Ovary (tissue), 9 donors: ENCODE measurements around the gene GPC1. TPM values are rescaled to one million over a fixed set of nuclear protein-coding genes. Genes with fewer than 3 reads are reported as not detected.

Experiments
- DNase-seq, 5 donors: peaks; one replicate each; pipeline ENCODE4 v3.0.0-alpha.2; 2019 to 2020
- H3K27ac ChIP-seq, 2 donors: fragments of 200-600 bp; one replicate each; pipeline versions ENCODE4 v1.5.1 to v1.8.0; 2019 to 2022
- H3K27me3 ChIP-seq: fragments of 200-600 bp; one replicate; pipeline ENCODE4 v1.8.0; 2022
- H3K36me3 ChIP-seq: fragments of 200-600 bp; sonication (generic); one replicate; pipeline ENCODE4 v1.5.1; 2019
- H3K4me1 ChIP-seq: one replicate; pipeline ENCODE4 v1.8.1; 2013; ENCODE audit warnings: mild to moderate bottlenecking, moderate library complexity; ENCODE audit not compliant: insufficient read depth
- H3K4me3 ChIP-seq: fragments of 200-600 bp; sonication (generic); one replicate; pipeline ENCODE4 v1.5.1; 2017
- H3K9me3 ChIP-seq, 2 donors: fragments of 200-600 bp in 1 of 2; sonication (generic) in 1 of 2; one replicate each; pipeline versions ENCODE4 v1.5.1 to v1.8.1; 2013 to 2019; ENCODE audit warnings: mild to moderate bottlenecking in 1 of 2, moderate library complexity in 1 of 2
- EP300 ChIP-seq: sonication (generic); formaldehyde crosslinking; IDR thresholded peaks from one replicate; pipeline ENCODE4 v1.6.1; 2017; ENCODE audit warnings: antibody characterized with exemption
- POLR2A ChIP-seq: fragments of 450-650 bp; IDR thresholded peaks from one replicate; pipeline ENCODE4 v1.6.1; 2017; ENCODE audit warnings: antibody characterized with exemption, mild to moderate bottlenecking, moderate library complexity
- WGBS, 3 donors: extraction: QIAGEN DNeasy Blood & Tissue Kit in 1 of 3; methylation state at CpG; one replicate each; pipeline versions ENCODE4 v1.1.5 to v1.1.7; 2013 to 2017; 5-methylcytosine and 5-hydroxymethylcytosine counted together
- intact Hi-C, 4 donors: fragments of 100-400 bp; cut with DNase I; formaldehyde crosslinking; loops; one replicate each; pipeline versions ENCODE4 v1.11.0 to v1.15.1; 2022 to 2023
- polyA plus RNA-seq, 2 donors: library from polyadenylated mRNA; stranded (reverse); fragments of 200-250 nt in 1 of 2; fragments of 350-450 nt in 1 of 2; fragmentation: Illumina TruSeq in 1 of 2; extraction: RNeasy Lipid Tissue Mini Kit (QIAGEN cat#74804) in 1 of 2; gene quantifications; one replicate each; pipeline ENCODE4 v1.2.3, GENCODE V29; 2013 to 2014
- total RNA-seq, 7 donors: library from RNA; depleted of rRNA in 2 of 7; stranded (reverse); fragments of >200 nt in 2 of 7; fragmentation: NEBNext Ultra II Directional in 3 of 7; extraction: Animal tissue kit (Norgen Biotek cat#: 25700) in 3 of 7; gene quantifications; one replicate each; pipeline versions ENCODE4 v1.1.0 to v1.2.4, GENCODE V29; 2016 to 2023
- TF ChIP-seq, protein P1 (sequence below), 3 donors: fragments of 450-650 bp in 2 of 3; fragments of 200-600 bp in 1 of 3; IDR thresholded peaks; one replicate each; pipeline versions ENCODE4 v1.5.1 to v1.8.0; 2016 to 2022; ENCODE audit warnings: antibody characterized with exemption in 3 of 3, mild to moderate bottlenecking in 1 of 3
- donor health status: DM: no; HTN: no; CAD: no; lungs with moderate emphysema.
- donor health status: DM: no; HTN: no; CAD: no.
- donor health status: Bipolar disorder and iron deficiency.
- donor health status: DM: yes; HTN: yes; CAD: no.
- donor health status: DM: no; HTN: no; CAD: no.
- donor health status: DM: yes; HTN: yes; CAD: no.

Gene GPC1
- total and polyA plus RNA-seq, 9 donors, result 2.9 to 149 (median 71.4) TPM

DNA sequence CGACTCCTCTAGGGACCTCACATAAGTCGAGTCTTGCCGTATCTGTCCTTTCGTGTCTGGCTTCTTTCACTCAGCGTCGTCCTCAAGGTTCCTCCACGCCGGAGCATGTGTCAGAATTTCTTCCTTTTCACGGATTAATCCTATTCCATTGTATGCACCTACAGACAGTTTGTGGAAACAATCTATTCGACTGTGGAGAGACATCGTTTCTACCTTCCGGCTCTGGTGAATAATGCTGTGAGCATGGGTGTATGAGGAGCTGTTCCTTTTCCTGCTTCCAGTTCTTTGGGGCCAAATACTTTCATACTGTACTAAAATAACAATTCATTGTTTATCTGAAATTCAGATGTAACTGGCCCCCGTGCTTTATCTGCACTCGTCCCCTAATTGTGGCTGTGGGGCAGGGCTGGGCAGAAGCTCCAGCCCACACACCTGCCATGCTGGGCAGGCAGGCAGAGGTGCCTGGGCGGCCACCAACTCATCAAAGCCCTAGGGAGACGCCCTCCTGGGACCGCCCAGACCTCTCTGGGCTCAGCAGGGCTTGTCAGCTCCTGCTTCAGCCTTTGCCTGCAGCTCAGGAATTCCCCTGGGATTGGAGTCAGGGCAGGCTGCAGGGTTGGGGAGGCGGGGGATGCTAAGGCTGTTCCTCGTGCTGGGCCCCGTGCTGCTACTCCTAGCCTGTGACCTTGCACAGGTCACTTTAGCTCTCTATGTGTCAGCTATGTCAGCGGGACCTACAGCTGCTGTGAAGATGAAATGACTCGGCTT, 14.5 kb downstream of the GPC1 start:
- DNase-seq, result no peak
- H3K27ac ChIP-seq, result no peak overlapping the region
- no peak overlapping the region for H3K4me3 ChIP-seq
- WGBS, 3 donors, result 69 to 74% (median 72%) methylated on average over 19 to 22 of the region's 22 CpGs
- H3K4me1 ChIP-seq, result peaks cover 8% of the 10 kb centered on the region
- intact Hi-C loops, result no loop called here
- H3K9me3 ChIP-seq, result no peaks in the 10 kb centered on the region
- TF ChIP-seq POLR2A (no peak), EP300 (no peak)
- TF ChIP-seq, protein P1, sequence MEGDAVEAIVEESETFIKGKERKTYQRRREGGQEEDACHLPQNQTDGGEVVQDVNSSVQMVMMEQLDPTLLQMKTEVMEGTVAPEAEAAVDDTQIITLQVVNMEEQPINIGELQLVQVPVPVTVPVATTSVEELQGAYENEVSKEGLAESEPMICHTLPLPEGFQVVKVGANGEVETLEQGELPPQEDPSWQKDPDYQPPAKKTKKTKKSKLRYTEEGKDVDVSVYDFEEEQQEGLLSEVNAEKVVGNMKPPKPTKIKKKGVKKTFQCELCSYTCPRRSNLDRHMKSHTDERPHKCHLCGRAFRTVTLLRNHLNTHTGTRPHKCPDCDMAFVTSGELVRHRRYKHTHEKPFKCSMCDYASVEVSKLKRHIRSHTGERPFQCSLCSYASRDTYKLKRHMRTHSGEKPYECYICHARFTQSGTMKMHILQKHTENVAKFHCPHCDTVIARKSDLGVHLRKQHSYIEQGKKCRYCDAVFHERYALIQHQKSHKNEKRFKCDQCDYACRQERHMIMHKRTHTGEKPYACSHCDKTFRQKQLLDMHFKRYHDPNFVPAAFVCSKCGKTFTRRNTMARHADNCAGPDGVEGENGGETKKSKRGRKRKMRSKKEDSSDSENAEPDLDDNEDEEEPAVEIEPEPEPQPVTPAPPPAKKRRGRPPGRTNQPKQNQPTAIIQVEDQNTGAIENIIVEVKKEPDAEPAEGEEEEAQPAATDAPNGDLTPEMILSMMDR (IDR thresholded peaks at IDR 0.05), result no peak
- H3K27me3 ChIP-seq, result no peaks in the 10 kb centered on the region
- no peaks in the 10 kb centered on the region for H3K36me3 ChIP-seq

DNA sequence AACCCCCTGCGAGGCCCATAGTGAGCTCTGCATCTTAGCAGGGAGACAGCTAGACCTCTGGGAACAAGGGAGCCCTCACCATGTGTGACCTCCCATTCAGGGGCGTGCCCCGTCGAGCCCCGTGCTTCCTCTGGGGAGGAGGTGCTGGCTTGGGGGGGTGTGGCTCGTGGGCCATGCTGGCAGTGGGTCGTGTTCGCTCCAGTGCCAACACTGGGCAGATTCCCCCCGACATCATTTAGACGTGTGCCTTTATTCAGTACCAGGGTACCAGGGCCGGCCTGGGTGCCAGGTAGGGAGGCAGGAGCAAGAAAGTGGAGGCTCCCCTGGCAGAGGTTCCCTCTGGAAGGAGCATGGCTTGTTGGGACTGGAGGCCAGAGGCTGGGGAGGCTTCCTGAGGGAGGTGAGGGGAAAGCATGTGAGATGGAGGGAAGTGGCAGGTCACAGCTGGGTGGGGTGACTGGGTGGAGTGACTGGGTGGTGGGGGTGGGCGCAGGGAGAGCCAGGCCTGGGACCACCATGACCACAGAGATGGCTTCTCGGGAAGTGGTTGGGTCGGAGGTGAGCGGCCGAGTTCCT, 15.2 kb downstream of the GPC1 start:
- TF ChIP-seq EP300, result no peak
- no peak for TF ChIP-seq POLR2A
- TF ChIP-seq, protein P1 (IDR thresholded peaks at IDR 0.05), result no peak
- Histone ChIP-seq H3K4me1 (peaks cover 14% of the 10 kb centered on the region), H3K27ac (no peak overlapping the region), H3K27me3 (no peaks in the 10 kb centered on the region), H3K36me3 (no peaks in the 10 kb centered on the region), H3K4me3 (no peak overlapping the region), H3K9me3 (no peaks in the 10 kb centered on the region)
- intact Hi-C loops, result no loop called here
- peak in 2 of 5 donors; percentile 17 to 28 for DNase-seq
- 84 to 86% (median 85%) methylated on average over 16 of the region's 16 CpGs for WGBS, 3 donors

DNA sequence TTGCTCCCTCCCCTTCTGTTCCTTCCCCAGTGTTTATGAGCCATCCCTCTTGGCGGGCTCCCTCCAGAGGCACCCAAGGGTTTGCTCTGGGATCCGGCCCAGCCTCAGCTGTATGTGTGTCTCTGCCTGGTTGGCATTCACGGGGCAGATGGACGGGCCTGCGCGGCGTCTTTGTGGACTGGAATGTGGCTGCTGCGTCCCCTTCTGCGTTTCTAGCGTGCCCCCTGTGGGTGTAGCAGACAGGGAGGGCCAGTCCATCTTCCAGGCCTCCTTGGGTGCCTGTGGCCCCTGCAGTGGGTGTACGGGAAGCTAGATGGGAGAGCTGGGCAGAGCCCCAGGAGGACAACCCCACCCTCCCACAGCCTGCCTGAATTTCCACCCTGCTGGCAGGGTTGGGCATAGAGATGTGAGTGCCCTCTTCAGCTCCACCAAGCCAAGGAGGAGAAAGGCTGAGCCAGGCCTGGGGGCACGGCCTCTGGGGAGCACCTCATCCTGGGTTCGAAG, 15.7 kb downstream of the GPC1 start:
- H3K4me3 ChIP-seq, result no peak overlapping the region
- H3K36me3 ChIP-seq, result no peaks in the 10 kb centered on the region
- TF ChIP-seq POLR2A (no peak), EP300 (no peak)
- TF ChIP-seq, protein P1 (IDR thresholded peaks at IDR 0.05), result no peak
- H3K4me1 ChIP-seq, result peaks cover 17% of the 10 kb centered on the region
- H3K9me3 ChIP-seq, result no peaks in the 10 kb centered on the region
- 86 to 90% (median 88%) methylated on average over 13 of the region's 13 CpGs for WGBS, 3 donors
- no peaks in the 10 kb centered on the region for H3K27me3 ChIP-seq
- peak in 4 of 5 donors; percentile 10 to 39 (median 26) for DNase-seq
- H3K27ac ChIP-seq, result no peak overlapping the region
- intact Hi-C loops, result no loop called here

DNA sequence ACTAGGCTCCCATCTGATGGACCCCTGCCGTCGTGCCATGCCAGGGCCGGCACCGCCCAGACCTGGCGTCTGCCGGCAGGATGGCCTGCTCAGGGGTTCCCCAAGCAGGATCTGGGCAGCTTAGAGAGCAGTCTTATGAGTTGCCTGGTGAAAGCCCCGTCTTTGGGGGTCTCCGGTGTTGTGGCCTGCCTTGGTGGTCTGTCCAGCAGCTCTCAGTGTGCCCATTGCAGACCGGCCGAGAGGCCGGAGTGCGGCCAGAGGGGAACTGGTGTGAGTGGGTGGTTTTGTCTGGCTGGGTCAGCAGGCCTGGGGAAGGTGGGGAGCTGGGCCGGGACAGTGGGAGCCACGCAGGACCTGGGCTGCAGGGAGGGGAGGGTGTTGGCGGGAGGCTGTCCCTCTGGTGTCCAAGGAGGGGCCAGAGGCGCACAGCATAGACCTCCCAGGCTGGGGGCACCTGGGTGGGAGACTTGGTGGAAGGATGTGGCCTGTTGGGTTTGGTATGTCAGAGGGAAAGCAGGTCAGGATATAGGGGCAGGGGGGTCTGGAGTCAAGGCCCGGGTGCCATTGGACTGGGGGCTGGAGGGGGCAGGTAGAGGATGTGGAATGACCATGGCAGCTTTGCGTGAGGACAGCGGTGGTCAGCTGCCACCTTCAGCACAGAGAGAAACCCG, 16.5 kb downstream of the GPC1 start:
- DNase-seq, result peak in 4 of 5 donors; percentile 19 to 47 (median 33)
- Histone ChIP-seq H3K36me3 (no peaks in the 10 kb centered on the region), H3K4me3 (peak overlapping the region; percentile 57), H3K27ac (no peak overlapping the region), H3K4me1 (peaks cover 19% of the 10 kb centered on the region), H3K27me3 (no peaks in the 10 kb centered on the region), H3K9me3 (no peaks in the 10 kb centered on the region)
- intact Hi-C loops, result no loop called here
- TF ChIP-seq POLR2A, result no peak
- TF ChIP-seq, protein P1 (IDR thresholded peaks at IDR 0.05), result no peak
- TF ChIP-seq EP300, result no peak
- WGBS, 3 donors, result 60 to 74% (median 67%) methylated on average over 16 to 20 of the region's 20 CpGs
